Tibial nerve (tissue), 4 donors: Measurements from ENCODE around the gene DLK1. TPM values are rescaled to one million over a fixed set of nuclear protein-coding genes. Genes with fewer than 3 reads are reported as not detected.

Experiments used
- DNase-seq, 2 donors: peaks; one replicate each; pipeline ENCODE4 v3.0.0-alpha.2; 2019; ENCODE audit warnings: low spot score in 2 of 2
- H3K27ac ChIP-seq, 4 donors: fragments of 200-600 bp; sonication (generic) in 3 of 4; one replicate each; pipeline ENCODE4 v1.5.1; 2017 to 2019; ENCODE audit warnings: mild to moderate bottlenecking in 1 of 4
- H3K27me3 ChIP-seq, 2 donors: fragments of 200-600 bp; sonication (generic) in 1 of 2; one replicate each; pipeline versions ENCODE4 v1.5.1 to v1.6.0; 2017 to 2019
- H3K36me3 ChIP-seq, 3 donors: fragments of 200-600 bp; sonication (generic); one replicate each; pipeline ENCODE4 v1.5.1; 2018 to 2019
- H3K4me1 ChIP-seq, 4 donors: fragments of 200-600 bp; sonication (generic) in 3 of 4; one replicate each; pipeline ENCODE4 v1.5.1; 2017 to 2019
- H3K4me3 ChIP-seq, 4 donors: fragments of 200-600 bp; sonication (generic) in 3 of 4; one replicate each; pipeline ENCODE4 v1.5.1; 2017 to 2019; ENCODE audit warnings: mild to moderate bottlenecking in 1 of 4, moderate library complexity in 1 of 4
- H3K9me3 ChIP-seq, 4 donors: fragments of 200-600 bp; sonication (generic) in 3 of 4; one replicate each; pipeline ENCODE4 v1.5.1; 2017 to 2019
- EP300 ChIP-seq, 2 donors: sonication (generic); formaldehyde crosslinking; IDR thresholded peaks; one replicate each; pipeline ENCODE4 v1.6.1; 2017; ENCODE audit warnings: antibody characterized with exemption in 2 of 2, mild to moderate bottlenecking in 1 of 2
- POLR2A ChIP-seq, 2 donors: fragments of 450-650 bp; IDR thresholded peaks; one replicate each; pipeline ENCODE4 v1.6.1; 2017; ENCODE audit warnings: antibody characterized with exemption in 2 of 2, mild to moderate bottlenecking in 2 of 2, moderate library complexity in 2 of 2
- WGBS, 2 donors: methylation state at CpG; one replicate each; pipeline ENCODE4 v1.1.5; 2018; 5-methylcytosine and 5-hydroxymethylcytosine counted together
- total RNA-seq, 4 donors: library from RNA; depleted of rRNA; stranded (reverse); fragments of >200 nt; gene quantifications; one replicate each; pipeline ENCODE4 v1.1.0, GENCODE V29; 2016
- TF ChIP-seq, protein P1 (sequence below), 5 experiments: fragments of 200-600 bp in 3 of 5; fragments of 450-650 bp in 2 of 5; sonication (generic) in 3 of 5; IDR thresholded peaks; one replicate each; pipeline ENCODE4 v1.5.1; 2016 to 2019; ENCODE audit warnings: antibody characterized with exemption in 5 of 5, mild to moderate bottlenecking in 3 of 5, moderate library complexity in 2 of 5

Gene DLK1
- total RNA-seq, 4 donors from 2014 or later = not detected

DNA sequence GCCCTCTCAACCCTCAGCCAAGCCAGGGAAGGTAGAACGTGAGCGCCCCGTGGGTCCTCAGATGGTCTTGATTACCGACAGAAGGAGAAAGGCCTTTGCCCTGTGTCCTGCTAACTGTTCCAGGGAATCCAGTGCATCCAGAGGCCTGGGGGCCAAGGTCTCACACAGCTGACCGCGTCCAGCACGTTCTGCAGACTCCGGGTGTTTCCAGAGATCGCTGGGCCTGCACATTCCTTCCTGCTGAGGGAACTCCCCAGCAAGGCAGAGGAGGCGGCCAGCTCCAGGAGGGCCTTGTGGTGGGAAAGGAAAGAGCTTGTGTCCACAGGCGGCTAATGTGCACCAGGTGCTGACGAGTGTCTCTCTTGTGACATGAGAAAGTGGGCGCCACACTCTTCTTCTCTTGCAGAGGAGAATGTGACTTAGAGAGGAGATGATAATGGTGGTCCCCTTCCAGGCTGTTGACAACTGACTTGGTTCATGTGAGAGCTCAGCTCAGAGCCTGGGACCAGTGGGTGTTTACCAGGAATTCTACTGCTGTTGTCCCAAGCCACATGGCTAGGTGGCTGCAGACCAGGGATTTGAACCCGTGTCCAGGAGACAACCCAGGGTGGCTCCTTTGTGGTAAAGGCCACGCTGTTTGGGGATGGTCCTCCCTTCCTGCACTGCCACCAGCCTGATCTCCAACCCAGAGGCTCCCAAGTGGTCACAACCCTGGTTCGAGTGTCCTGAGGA, 46.8 kb upstream of the DLK1 start:
- Histone ChIP-seq H3K36me3 (no peaks in the 10 kb centered on the region), H3K27ac (peak overlapping the region; percentile 55 to 73 (median 60)), H3K27me3 (no peaks in the 10 kb centered on the region), H3K4me1 (peaks cover 0 to 54% (median 29%) of the 10 kb centered on the region in 4 donors), H3K9me3 (no peaks in the 10 kb centered on the region), H3K4me3 (no peak overlapping the region)
- TF ChIP-seq, protein P1, sequence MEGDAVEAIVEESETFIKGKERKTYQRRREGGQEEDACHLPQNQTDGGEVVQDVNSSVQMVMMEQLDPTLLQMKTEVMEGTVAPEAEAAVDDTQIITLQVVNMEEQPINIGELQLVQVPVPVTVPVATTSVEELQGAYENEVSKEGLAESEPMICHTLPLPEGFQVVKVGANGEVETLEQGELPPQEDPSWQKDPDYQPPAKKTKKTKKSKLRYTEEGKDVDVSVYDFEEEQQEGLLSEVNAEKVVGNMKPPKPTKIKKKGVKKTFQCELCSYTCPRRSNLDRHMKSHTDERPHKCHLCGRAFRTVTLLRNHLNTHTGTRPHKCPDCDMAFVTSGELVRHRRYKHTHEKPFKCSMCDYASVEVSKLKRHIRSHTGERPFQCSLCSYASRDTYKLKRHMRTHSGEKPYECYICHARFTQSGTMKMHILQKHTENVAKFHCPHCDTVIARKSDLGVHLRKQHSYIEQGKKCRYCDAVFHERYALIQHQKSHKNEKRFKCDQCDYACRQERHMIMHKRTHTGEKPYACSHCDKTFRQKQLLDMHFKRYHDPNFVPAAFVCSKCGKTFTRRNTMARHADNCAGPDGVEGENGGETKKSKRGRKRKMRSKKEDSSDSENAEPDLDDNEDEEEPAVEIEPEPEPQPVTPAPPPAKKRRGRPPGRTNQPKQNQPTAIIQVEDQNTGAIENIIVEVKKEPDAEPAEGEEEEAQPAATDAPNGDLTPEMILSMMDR (IDR thresholded peaks at IDR 0.05) = peak in 1 of 5 experiments; percentile 39
- TF ChIP-seq EP300 (IDR thresholded peaks at IDR 0.05) = no peak
- WGBS, 2 donors = 40 to 44% methylated on average over 11 to 15 of the region's 16 CpGs
- DNase-seq = peak; percentile 33 to 46

DNA sequence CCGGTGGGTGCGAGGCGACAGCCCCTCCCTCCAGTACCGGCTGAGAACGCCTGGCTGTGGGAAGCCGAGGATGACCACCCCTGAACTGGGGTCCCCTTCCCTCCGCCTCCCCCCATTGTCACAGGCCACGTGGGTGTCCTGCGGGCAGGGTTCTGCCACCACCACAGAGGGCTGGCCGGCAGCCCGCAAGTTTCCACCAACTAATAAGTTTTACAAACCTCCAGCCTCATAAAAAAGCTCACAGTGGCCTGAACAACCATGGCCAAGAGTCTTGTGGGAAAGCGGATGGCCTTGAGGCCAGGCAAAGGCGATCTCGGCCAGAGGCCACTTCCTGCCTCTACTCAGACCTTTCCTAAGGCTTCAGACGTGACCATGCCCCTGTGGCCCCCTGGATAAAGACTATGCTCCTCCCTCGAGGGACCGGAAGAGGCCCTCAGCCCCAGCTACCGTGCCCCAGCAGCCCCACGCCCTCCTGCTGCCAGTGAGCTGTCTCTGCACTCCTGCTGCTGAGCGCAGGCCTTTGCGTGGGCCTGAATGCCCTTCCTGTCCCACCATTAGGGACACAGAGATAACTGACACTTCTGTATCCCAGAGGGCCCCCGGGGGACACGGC, 46.1 kb upstream of the DLK1 start:
- Histone ChIP-seq H3K27me3 (no peaks in the 10 kb centered on the region), H3K36me3 (no peaks in the 10 kb centered on the region), H3K4me3 (no peak overlapping the region), H3K27ac (peak overlapping the region; percentile 55 to 73 (median 60)), H3K9me3 (no peaks in the 10 kb centered on the region), H3K4me1 (peaks cover 0 to 54% (median 29%) of the 10 kb centered on the region in 4 donors)
- TF ChIP-seq EP300 (IDR thresholded peaks at IDR 0.05) (no peak), POLR2A (IDR thresholded peaks at IDR 0.05) (no peak)
- TF ChIP-seq, protein P1 (IDR thresholded peaks at IDR 0.05) = no peak
- no peak for DNase-seq
- 29 to 41% methylated on average over 9 to 22 of the region's 23 CpGs for WGBS, 2 donors

DNA sequence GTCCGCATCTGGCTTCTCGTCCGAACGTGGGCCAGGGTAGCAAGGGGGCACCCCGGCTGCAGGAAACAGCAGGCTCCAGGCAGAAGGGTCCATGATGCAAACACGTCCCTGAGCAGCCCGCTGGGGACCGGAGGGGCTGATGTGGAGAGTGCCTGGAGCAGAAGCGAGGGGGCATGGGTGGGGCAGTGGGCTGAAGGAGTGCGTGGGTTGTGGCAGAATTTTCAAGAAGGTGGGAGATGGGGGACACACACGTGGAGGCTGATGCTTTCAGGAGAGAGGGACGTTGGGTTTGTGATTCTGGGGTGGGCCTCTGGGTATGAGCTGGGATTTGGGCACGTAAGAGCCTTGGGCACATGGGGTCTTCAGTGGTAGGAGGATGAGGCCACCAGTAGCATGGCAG, 45.6 kb upstream of the DLK1 start:
- Histone ChIP-seq H3K36me3 (no peaks in the 10 kb centered on the region), H3K27ac (peak overlapping the region in 3 of 4 donors; percentile 55 to 73 (median 63)), H3K27me3 (no peaks in the 10 kb centered on the region), H3K9me3 (no peaks in the 10 kb centered on the region), H3K4me1 (peaks cover 0 to 50% (median 29%) of the 10 kb centered on the region in 4 donors), H3K4me3 (no peak overlapping the region)
- TF ChIP-seq, protein P1 (IDR thresholded peaks at IDR 0.05) = no peak
- TF ChIP-seq EP300 (IDR thresholded peaks at IDR 0.05) (no peak), POLR2A (IDR thresholded peaks at IDR 0.05) (no peak)
- DNase-seq = no peak
- 76 to 84% methylated on average over 13 of the region's 13 CpGs for WGBS, 2 donors

DNA sequence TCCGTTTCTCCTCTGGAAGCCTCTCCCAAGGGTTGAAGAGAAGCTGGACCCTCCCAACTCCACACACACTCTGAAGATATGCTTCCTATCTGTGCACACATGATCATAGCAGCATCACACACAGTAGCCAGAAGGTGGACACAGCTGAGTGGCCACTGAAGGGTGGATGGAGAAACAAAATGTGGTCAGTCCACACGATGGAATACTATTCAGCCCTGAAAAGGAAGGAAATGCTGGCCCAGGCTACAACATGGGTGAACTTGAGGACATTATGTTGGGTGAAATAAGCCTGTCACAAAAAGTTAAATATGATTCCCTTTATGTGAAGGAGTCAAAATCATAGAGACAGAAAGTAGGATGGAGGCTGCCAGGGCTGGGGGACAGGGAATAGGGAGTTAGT, 43.9 kb upstream of the DLK1 start:
- no peaks in the 10 kb centered on the region for H3K27me3 ChIP-seq
- no peaks in the 10 kb centered on the region for H3K36me3 ChIP-seq
- H3K4me1 ChIP-seq = peaks cover 0 to 34% (median 21%) of the 10 kb centered on the region in 4 donors
- 76 to 84% methylated on average over 2 of the region's 2 CpGs for WGBS, 2 donors
- no peaks in the 10 kb centered on the region for H3K9me3 ChIP-seq
- no peak for TF ChIP-seq POLR2A (IDR thresholded peaks at IDR 0.05)
- TF ChIP-seq, protein P1 (IDR thresholded peaks at IDR 0.05) = no peak
- no peak for TF ChIP-seq EP300 (IDR thresholded peaks at IDR 0.05)
- H3K4me3 ChIP-seq = no peak overlapping the region
- H3K27ac ChIP-seq = no peak overlapping the region
- no peak for DNase-seq

DNA sequence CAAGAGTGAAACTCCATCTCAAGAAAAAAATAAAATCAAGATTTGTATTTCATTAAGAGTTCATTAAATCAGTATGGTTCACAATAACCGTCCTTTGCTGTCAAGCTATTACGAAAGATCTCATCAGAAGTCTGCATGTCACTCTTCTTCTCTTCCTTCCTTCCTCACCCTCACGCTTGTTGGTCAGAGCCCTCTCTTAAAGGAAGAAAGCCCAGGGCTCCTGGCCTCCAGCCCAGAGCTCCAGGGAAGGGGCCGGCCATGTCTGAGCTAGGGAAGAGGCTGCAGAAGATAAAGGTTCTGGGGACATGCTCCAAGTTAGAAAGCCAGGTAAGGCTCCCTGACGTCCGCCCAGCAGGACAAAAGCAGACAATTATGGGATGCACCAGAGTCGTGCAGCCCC, 43.1 kb upstream of the DLK1 start:
- Histone ChIP-seq H3K27ac (no peak overlapping the region), H3K27me3 (no peaks in the 10 kb centered on the region), H3K9me3 (no peaks in the 10 kb centered on the region), H3K36me3 (no peaks in the 10 kb centered on the region), H3K4me1 (peaks cover 0 to 26% (median 14%) of the 10 kb centered on the region in 4 donors), H3K4me3 (no peak overlapping the region)
- no peak for TF ChIP-seq POLR2A (IDR thresholded peaks at IDR 0.05)
- TF ChIP-seq, protein P1 (IDR thresholded peaks at IDR 0.05) = no peak
- no peak for TF ChIP-seq EP300 (IDR thresholded peaks at IDR 0.05)
- no peak for DNase-seq
- 60 to 69% methylated on average over 7 of the region's 7 CpGs for WGBS, 2 donors
